ENCODE data around the gene SPG7. TPM values are rescaled to one million over a fixed set of nuclear protein-coding genes. Genes with fewer than 3 reads are reported as not detected.
"Not testable (repeated sequence)": the region's sequence is repeated elsewhere in the genome, so short reads cannot be mapped to it uniquely, and the experiment has no call there.

The SPG7 gene
- total and polyA plus RNA-seq, 2 donors (not counting 1 experiment from before 2014, with no cell fraction given): 35.1 to 107 TPM

DNA sequence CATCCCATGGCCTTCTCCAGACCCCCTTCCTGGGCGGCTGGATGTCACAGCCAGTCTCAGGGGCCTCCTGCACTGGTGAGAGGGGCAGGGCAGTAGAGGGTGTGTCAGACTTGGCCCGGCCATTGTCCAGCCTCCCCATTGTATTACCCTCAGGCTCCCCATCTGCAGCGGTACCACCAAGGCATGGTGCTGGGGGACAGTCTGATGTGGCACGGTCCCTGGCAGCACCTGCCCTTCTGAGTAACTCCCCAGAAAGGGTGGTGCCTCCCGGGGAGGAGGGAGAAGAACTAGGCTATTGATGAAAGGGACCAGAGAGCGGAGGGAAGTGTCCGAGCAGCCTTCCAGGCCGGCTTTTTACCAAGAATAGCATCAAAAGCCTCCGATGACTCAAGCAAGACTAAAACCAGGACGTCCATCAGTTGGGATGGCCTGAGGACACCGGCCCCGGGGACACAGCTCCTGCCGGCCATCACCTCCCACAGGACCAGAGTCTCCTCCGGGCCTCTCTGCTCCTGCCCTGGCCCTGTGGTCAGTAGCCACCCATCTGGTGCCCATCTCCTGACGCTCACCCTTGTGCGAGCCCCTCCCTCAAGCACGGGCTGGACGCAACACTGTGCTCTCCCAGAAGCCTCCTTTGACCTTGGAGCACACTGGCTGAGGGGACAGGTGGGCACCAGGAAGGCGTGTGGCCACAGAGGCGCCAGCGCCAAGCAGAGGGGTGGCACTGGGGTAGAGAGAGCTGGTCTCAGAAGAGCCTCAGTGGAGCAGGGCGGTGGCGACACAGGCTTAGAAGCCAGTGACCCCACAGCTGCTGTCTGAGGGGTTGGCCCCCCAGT lies 61.5 kb downstream of the SPG7 start:
- Histone ChIP-seq H2AFZ (ENCODE audit: low read length) (no peak overlapping the region), H3K9ac (ENCODE audit: insufficient read depth, low read length) (no peak overlapping the region), H3K4me1 (ENCODE audit: control insufficient read depth, extremely low read depth, insufficient read depth, low read length) (peaks cover 15% of the 10 kb centered on the region), H4K20me1 (ENCODE audit: control insufficient read depth, extremely low read depth, insufficient read depth, low read length) (no peaks in the 10 kb centered on the region), H3K27me3 (ENCODE audit: control insufficient read depth, insufficient read depth, low read length) (no peaks in the 10 kb centered on the region), H3K9me3 (ENCODE audit: control insufficient read depth, insufficient read depth, low read depth, low read length) (no peaks in the 10 kb centered on the region), H3K36me3 (ENCODE audit: control insufficient read depth, insufficient read depth, low read length) (peaks cover 1% of the 10 kb centered on the region), H3K79me2 (ENCODE audit: control insufficient read depth, insufficient read depth, low read length) (no peaks in the 10 kb centered on the region), H3K27ac (ENCODE audit: insufficient read depth, low read length) (no peak overlapping the region), H3K4me3 (replicated peaks in 1 of 4; ENCODE audit: control extremely low read depth in 1 of 4, insufficient read depth in 1 of 4, low read depth in 3 of 4, low read length in 4 of 4) (no peak overlapping the region), H3K4me2 (ENCODE audit: extremely low read depth, insufficient read depth, low read length) (no peak overlapping the region)
- DNase-seq (ENCODE audit: low read depth in 2 of 2): no peak
- no peak for TF ChIP-seq EZH2 (IDR thresholded peaks at IDR 0.05; ENCODE audit: low read length, missing control alignments)
- TF ChIP-seq, protein P1, sequence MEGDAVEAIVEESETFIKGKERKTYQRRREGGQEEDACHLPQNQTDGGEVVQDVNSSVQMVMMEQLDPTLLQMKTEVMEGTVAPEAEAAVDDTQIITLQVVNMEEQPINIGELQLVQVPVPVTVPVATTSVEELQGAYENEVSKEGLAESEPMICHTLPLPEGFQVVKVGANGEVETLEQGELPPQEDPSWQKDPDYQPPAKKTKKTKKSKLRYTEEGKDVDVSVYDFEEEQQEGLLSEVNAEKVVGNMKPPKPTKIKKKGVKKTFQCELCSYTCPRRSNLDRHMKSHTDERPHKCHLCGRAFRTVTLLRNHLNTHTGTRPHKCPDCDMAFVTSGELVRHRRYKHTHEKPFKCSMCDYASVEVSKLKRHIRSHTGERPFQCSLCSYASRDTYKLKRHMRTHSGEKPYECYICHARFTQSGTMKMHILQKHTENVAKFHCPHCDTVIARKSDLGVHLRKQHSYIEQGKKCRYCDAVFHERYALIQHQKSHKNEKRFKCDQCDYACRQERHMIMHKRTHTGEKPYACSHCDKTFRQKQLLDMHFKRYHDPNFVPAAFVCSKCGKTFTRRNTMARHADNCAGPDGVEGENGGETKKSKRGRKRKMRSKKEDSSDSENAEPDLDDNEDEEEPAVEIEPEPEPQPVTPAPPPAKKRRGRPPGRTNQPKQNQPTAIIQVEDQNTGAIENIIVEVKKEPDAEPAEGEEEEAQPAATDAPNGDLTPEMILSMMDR (conservative IDR thresholded peaks at IDR 0.05 in 1 of 2, IDR thresholded peaks at IDR 0.05 in 1 of 2; ENCODE audit: low read depth in 1 of 2, low read length in 2 of 2): no peak

DNA sequence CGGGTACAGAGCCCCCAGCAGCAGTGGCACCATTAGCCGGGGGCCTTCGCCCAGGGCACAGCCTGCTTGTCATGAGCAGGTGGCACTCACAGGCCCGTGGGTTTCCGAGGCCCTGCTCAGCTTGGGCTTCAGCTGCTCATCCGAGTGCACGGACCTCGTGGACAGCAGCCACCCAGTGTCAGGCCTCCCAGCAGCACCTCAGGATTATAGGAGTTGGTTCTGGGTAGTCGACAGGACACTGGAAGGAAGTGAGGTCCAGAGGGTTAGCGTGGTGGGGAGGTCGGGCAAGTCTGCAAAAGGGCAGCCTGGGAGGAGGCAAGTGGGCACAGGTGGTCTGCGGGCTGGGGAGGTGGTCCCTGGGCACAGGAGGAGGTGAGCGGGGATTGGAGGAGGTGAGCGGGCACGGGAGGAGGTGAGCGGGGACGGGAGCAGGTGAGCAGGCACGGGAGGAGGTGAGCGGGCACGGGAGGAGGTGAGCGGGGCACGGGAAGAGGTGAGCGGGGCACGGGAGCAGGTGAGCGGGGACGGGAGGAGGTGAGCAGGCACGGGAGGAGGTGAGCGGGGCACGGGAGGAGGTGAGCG lies 62.2 kb downstream of the SPG7 start:
- H3K9ac ChIP-seq (ENCODE audit: insufficient read depth, low read length): no peak overlapping the region
- H3K36me3 ChIP-seq (ENCODE audit: control insufficient read depth, insufficient read depth, low read length): no peaks in the 10 kb centered on the region
- no peaks in the 10 kb centered on the region for H3K27me3 ChIP-seq (ENCODE audit: control insufficient read depth, insufficient read depth, low read length)
- no peaks in the 10 kb centered on the region for H4K20me1 ChIP-seq (ENCODE audit: control insufficient read depth, extremely low read depth, insufficient read depth, low read length)
- H3K9me3 ChIP-seq (ENCODE audit: control insufficient read depth, insufficient read depth, low read depth, low read length): no peaks in the 10 kb centered on the region
- H2AFZ ChIP-seq (ENCODE audit: low read length): no peak overlapping the region
- H3K4me3 ChIP-seq (replicated peaks in 1 of 4; ENCODE audit: control extremely low read depth in 1 of 4, insufficient read depth in 1 of 4, low read depth in 3 of 4, low read length in 4 of 4): no peak overlapping the region
- DNase-seq (ENCODE audit: low read depth in 2 of 2): no peak
- no peak overlapping the region for H3K27ac ChIP-seq (ENCODE audit: insufficient read depth, low read length)
- no peak overlapping the region for H3K4me2 ChIP-seq (ENCODE audit: extremely low read depth, insufficient read depth, low read length)
- peaks cover 9% of the 10 kb centered on the region for H3K4me1 ChIP-seq (ENCODE audit: control insufficient read depth, extremely low read depth, insufficient read depth, low read length)
- H3K79me2 ChIP-seq (ENCODE audit: control insufficient read depth, insufficient read depth, low read length): no peaks in the 10 kb centered on the region
- no peak for TF ChIP-seq EZH2 (IDR thresholded peaks at IDR 0.05; ENCODE audit: low read length, missing control alignments)
- TF ChIP-seq, protein P1 (conservative IDR thresholded peaks at IDR 0.05 in 1 of 2, IDR thresholded peaks at IDR 0.05 in 1 of 2; ENCODE audit: low read depth in 1 of 2, low read length in 2 of 2): no peak

DNA sequence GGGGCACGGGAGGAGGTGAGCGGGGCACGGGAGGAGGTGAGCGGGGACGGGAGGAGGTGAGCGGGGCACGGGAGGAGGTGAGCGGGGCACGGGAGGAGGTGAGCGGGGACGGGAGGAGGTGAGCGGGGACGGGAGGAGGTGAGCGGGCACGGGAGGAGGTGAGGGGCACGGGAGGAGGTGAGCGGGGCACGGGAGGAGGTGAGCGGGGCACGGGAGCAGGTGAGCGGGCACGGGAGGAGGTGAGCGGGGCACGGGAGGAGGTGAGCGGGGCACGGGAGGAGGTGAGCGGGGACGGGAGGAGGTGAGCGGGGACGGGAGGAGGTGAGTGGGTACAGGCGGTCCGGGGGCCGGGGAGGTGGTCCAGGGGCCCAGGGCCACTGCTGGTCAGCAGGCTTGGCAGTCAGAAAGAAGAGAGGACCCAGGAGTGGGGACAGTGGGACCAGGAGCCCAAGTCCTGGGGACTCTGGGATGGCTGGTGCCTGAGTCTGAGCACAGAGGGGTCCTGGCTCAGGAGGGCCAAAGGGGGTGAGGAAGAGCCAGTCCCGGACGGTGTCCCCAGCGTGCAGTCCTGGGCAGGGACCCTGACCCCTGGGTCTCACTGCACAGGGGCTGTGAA lies 62.9 kb downstream of the SPG7 start:
- not testable (repeated sequence) for H3K4me3 ChIP-seq (replicated peaks in 1 of 4; ENCODE audit: control extremely low read depth in 1 of 4, insufficient read depth in 1 of 4, low read depth in 3 of 4, low read length in 4 of 4); DNase-seq (ENCODE audit: low read depth in 2 of 2); H4K20me1 ChIP-seq (ENCODE audit: control insufficient read depth, extremely low read depth, insufficient read depth, low read length)

More for the DNA sequence above, 62.9 kb downstream of the SPG7 start:
- not testable (repeated sequence) for H3K9ac ChIP-seq (ENCODE audit: insufficient read depth, low read length); H2AFZ ChIP-seq (ENCODE audit: low read length); H3K79me2 ChIP-seq (ENCODE audit: control insufficient read depth, insufficient read depth, low read length); H3K27ac ChIP-seq (ENCODE audit: insufficient read depth, low read length); H3K4me1 ChIP-seq (ENCODE audit: control insufficient read depth, extremely low read depth, insufficient read depth, low read length); H3K27me3 ChIP-seq (ENCODE audit: control insufficient read depth, insufficient read depth, low read length); H3K36me3 ChIP-seq (ENCODE audit: control insufficient read depth, insufficient read depth, low read length); H3K4me2 ChIP-seq (ENCODE audit: extremely low read depth, insufficient read depth, low read length); H3K9me3 ChIP-seq (ENCODE audit: control insufficient read depth, insufficient read depth, low read depth, low read length)
